BE2C (cell line): Measurements from ENCODE around the gene TM4SF5.

Source experiments
- DNase-seq: peaks from one replicate; pipeline ENCODE4 v3.0.0-alpha.2; 2020
- H3K27me3 ChIP-seq: fragments of 250-450 bp; sonication (Bioruptor Pico); 2 replicates; pipeline ENCODE4 v1.5.1; 2020; ENCODE audit warnings: mild to moderate bottlenecking
- H3K36me3 ChIP-seq: fragments of 250-450 bp; sonication (Bioruptor Pico); 2 replicates; pipeline ENCODE4 v1.5.1; 2020; ENCODE audit warnings: mild to moderate bottlenecking
- H3K4me1 ChIP-seq: fragments of 250-450 bp; sonication (Bioruptor Pico); 2 replicates; pipeline ENCODE4 v1.5.1; 2020
- H3K4me3 ChIP-seq: 2 replicates; pipeline ENCODE4 v1.5.1; 2011; ENCODE audit warnings: low read depth, low read length
- H3K9me3 ChIP-seq: fragments of 250-450 bp; sonication (Bioruptor Pico); 2 replicates; pipeline ENCODE4 v1.5.1; 2020
- CTCF ChIP-seq: IDR thresholded peaks from 2 replicates; pipeline ENCODE4 v1.5.1; 2012; ENCODE audit warnings: mild to moderate bottlenecking, low read depth, low read length

TM4SF5 gene

GRCh38 chr17:4786106-4786511 lies 14.4 kb downstream of the TM4SF5 start, which contains the start of gene VMO1:
TSS of gene VMO1 (minus strand) at chr17:4786364. CDS start at chr17:4786352, 12 bp downstream.
- no peaks in the 10 kb centered on the region for H3K9me3 ChIP-seq
- no peak for DNase-seq
- H3K36me3 ChIP-seq, result no peaks in the 10 kb centered on the region
- no peak within 1 kb of the TSS for H3K4me3 ChIP-seq
- no peaks in the 10 kb centered on the region for H3K4me1 ChIP-seq
- peaks cover 48% of the 10 kb centered on the region for H3K27me3 ChIP-seq
- no peak for TF ChIP-seq CTCF

- Histone ChIP-seq H3K9me3 (no peaks in the 10 kb centered on the region), H3K27me3 (peaks cover 48% of the 10 kb centered on the region), H3K4me3 (no peak overlapping the region), H3K4me1 (no peaks in the 10 kb centered on the region), H3K36me3 (no peaks in the 10 kb centered on the region)
- TF ChIP-seq CTCF, result no peak
- DNase-seq, result no peak
These were observed 14.8 kb downstream of the TM4SF5 start for GRCh38 chr17:4786516-4786915.

- no peaks in the 10 kb centered on the region for H3K36me3 ChIP-seq
- no peaks in the 10 kb centered on the region for H3K4me1 ChIP-seq
- no peak for DNase-seq
- H3K27me3 ChIP-seq, result peaks cover 48% of the 10 kb centered on the region
- no peak overlapping the region for H3K4me3 ChIP-seq
- no peaks in the 10 kb centered on the region for H3K9me3 ChIP-seq
- no peak for TF ChIP-seq CTCF
These were observed 16.6 kb downstream of the TM4SF5 start for GRCh38 chr17:4788159-4788806.

- DNase-seq, result no peak
- no peak for TF ChIP-seq CTCF
- H3K4me1 ChIP-seq, result no peaks in the 10 kb centered on the region
- peak within 1 kb of the TSS; percentile 53 for H3K4me3 ChIP-seq
- H3K27me3 ChIP-seq, result peaks cover 41% of the 10 kb centered on the region
- H3K9me3 ChIP-seq, result no peaks in the 10 kb centered on the region
- H3K36me3 ChIP-seq, result no peaks in the 10 kb centered on the region
These were observed 17.4 kb downstream of the TM4SF5 start, which contains the start of gene GLTPD2 for GRCh38 chr17:4788807-4789700. TSS of gene GLTPD2 (plus strand) at chr17:4788964. CDS start at chr17:4789012, 48 bp downstream.

- peak overlapping the region; percentile 53 for H3K4me3 ChIP-seq
- no peak for TF ChIP-seq CTCF
- H3K27me3 ChIP-seq, result peaks cover 35% of the 10 kb centered on the region
- H3K4me1 ChIP-seq, result no peaks in the 10 kb centered on the region
- H3K9me3 ChIP-seq, result no peaks in the 10 kb centered on the region
- no peak for DNase-seq
- H3K36me3 ChIP-seq, result no peaks in the 10 kb centered on the region
These were observed 17.9 kb downstream of the TM4SF5 start for GRCh38 chr17:4789701-4789950.
